HCT116 (cell line): ENCODE data around the gene ZCWPW1. TPM values are rescaled to one million over a fixed set of nuclear protein-coding genes. Genes with fewer than 3 reads are reported as not detected.

ENCODE experiments used
- ATAC-seq: fragments of 200-7000 bp; cut with Tn5 transposase; 2 replicates; pipeline ENCODE4 v1.9.1; 2020; ENCODE audit warnings: mild to moderate bottlenecking, moderate library complexity
- BruUV-seq: library from RNA; stranded (reverse); fragments of 400-500 nt; replicated peaks from 2 replicates; lab custom pipeline; 2021; lab: Mats Ljungman, UMichigan
- CTCF ChIA-PET: fragments of 300-600 bp; sonication (Branson Sonifier 250); formaldehyde crosslinking; loops from one replicate; lab custom pipeline; 2021; ENCODE audit warnings: antibody characterized with exemption; lab: Charles Lee
- POLR2A ChIA-PET: fragments of 300-600, 350-600 bp; sonication (Branson Sonifier 250); formaldehyde crosslinking; loops from one replicate; lab custom pipeline; 2021; ENCODE audit warnings: antibody characterized with exemption; lab: Charles Lee
- RAD21 ChIA-PET, 2 experiments: fragments of 300-600 bp; sonication (Branson Sonifier 250); formaldehyde crosslinking; loops; one replicate each; lab custom pipeline; 2023; ENCODE audit warnings: low total read pairs in 2 of 2; ENCODE audit not compliant: uncharacterized antibody in 2 of 2, unreplicated experiment in 2 of 2, low non-redundant PET in 1 of 2; lab: Charles Lee
- DNase-seq: peaks from one replicate; pipeline ENCODE4 v3.0.0-alpha.2; 2010; ENCODE audit warnings: low read depth, low spot score
- H2AFZ ChIP-seq: fragments of 200-600 bp; shearing (Covaris generic), sonication (generic); 2 replicates; pipeline ENCODE4 v1.6.1; 2017; ENCODE audit warnings: low read depth, mixed run types, mixed read lengths, antibody characterized with exemption, low read length; ENCODE audit not compliant: poor library complexity, severe bottlenecking
- H3K27ac ChIP-seq: 2 replicates; pipeline ENCODE4 v1.5.1; 2012; ENCODE audit warnings: low read depth, low read length
- H3K27me3 ChIP-seq: fragments of 200-600 bp; sonication (generic); 2 replicates; pipeline ENCODE4 v1.6.1; 2016; ENCODE audit warnings: mixed run types, low read length, mixed read lengths; ENCODE audit not compliant: insufficient read depth
- H3K36me3 ChIP-seq, 2 experiments: fragments of 200-500 bp in 1 of 2; fragments of 200-600 bp in 1 of 2; sonication (Bioruptor generic) in 1 of 2; sonication (generic) in 1 of 2; 2 replicates each; pipeline versions ENCODE4 v1.5.1 to v1.6.1; 2014 to 2016; ENCODE audit warnings: low read length in 2 of 2, inconsistent platforms in 1 of 2, mixed read lengths in 1 of 2, mixed run types in 1 of 2; ENCODE audit not compliant: insufficient read depth in 2 of 2, control insufficient read depth in 1 of 2
- H3K4me1 ChIP-seq, 2 experiments: fragments of 200-600 bp in 1 of 2; sonication (generic) in 1 of 2; 2 replicates each; pipeline versions ENCODE4 v1.5.1 to v1.6.1; 2012 to 2017; ENCODE audit warnings: low read length in 2 of 2, inconsistent platforms in 1 of 2, mild to moderate bottlenecking in 1 of 2, mixed read lengths in 1 of 2, mixed run types in 1 of 2, moderate library complexity in 1 of 2; ENCODE audit not compliant: insufficient read depth in 2 of 2, control insufficient read depth in 1 of 2
- H3K4me2 ChIP-seq: fragments of 200-600 bp; sonication (generic); 2 replicates; pipeline ENCODE4 v1.6.1; 2017; ENCODE audit warnings: mixed run types, low read length, mixed read lengths
- H3K4me3 ChIP-seq, 2 experiments: fragments of 200-600 bp in 1 of 2; sonication (generic) in 1 of 2; replicated peaks in 1 of 2; 2 replicates each; pipeline ENCODE4 v1.5.1; 2011 to 2016; ENCODE audit warnings: low read length in 2 of 2, control low read depth in 1 of 2, low read depth in 1 of 2, mild to moderate bottlenecking in 1 of 2, mixed read lengths in 1 of 2, mixed run types in 1 of 2
- H3K79me2 ChIP-seq: fragments of 200-600 bp; sonication (generic); 2 replicates; pipeline ENCODE4 v1.6.1; 2017; ENCODE audit warnings: mild to moderate bottlenecking, mixed run types, low read length, moderate library complexity, mixed read lengths; ENCODE audit not compliant: insufficient read depth
- H3K9ac ChIP-seq: fragments of 200-600 bp; sonication (generic); 2 replicates; pipeline ENCODE4 v1.6.1; 2016; ENCODE audit warnings: low read length, mixed read lengths
- H3K9me2 ChIP-seq: fragments of 200-600 bp; sonication (generic), shearing (Covaris generic); 2 replicates; pipeline ENCODE4 v1.6.1; 2017; ENCODE audit warnings: mixed run types, mild to moderate bottlenecking, moderate library complexity; ENCODE audit not compliant: insufficient read depth
- H3K9me3 ChIP-seq, 2 experiments: fragments of 200-500 bp in 1 of 2; fragments of 200-600 bp in 1 of 2; sonication (Bioruptor generic) in 1 of 2; sonication (generic) in 1 of 2; 2 replicates each; pipeline ENCODE4 v1.6.1; 2014 to 2017; ENCODE audit warnings: low read length in 2 of 2, mixed read lengths in 2 of 2, inconsistent platforms in 1 of 2, low read depth in 1 of 2, mild to moderate bottlenecking in 1 of 2, mixed run types in 1 of 2, moderate library complexity in 1 of 2; ENCODE audit not compliant: control insufficient read depth in 1 of 2, insufficient read depth in 1 of 2
- H4K20me1 ChIP-seq: fragments of 200-600 bp; sonication (generic), shearing (Covaris generic); 2 replicates; pipeline ENCODE4 v1.6.1; 2017; ENCODE audit warnings: mixed run types, mild to moderate bottlenecking, moderate library complexity; ENCODE audit not compliant: insufficient read depth
- CBX3 ChIP-seq: IDR thresholded peaks from 2 replicates; pipeline ENCODE4 v1.6.1; 2012; ENCODE audit warnings: low read depth
- EGR1 ChIP-seq: IDR thresholded peaks from 2 replicates; pipeline ENCODE4 v1.6.1; 2012; ENCODE audit warnings: low read depth
- ELF1 ChIP-seq: IDR thresholded peaks from 2 replicates; pipeline ENCODE4 v1.6.1; 2012; ENCODE audit warnings: low read depth, borderline replicate concordance
- EZH2phosphoT487 ChIP-seq: fragments of 200-600 bp; IDR thresholded peaks from 2 replicates; pipeline ENCODE4 v1.6.1; 2018; ENCODE audit warnings: antibody characterized with exemption, borderline replicate concordance
- FOSL1 ChIP-seq: IDR thresholded peaks from 2 replicates; pipeline ENCODE4 v1.6.1; 2012; ENCODE audit warnings: low read depth
- POLR2AphosphoS5 ChIP-seq: IDR thresholded peaks from 2 replicates; pipeline ENCODE4 v1.6.1; 2011; ENCODE audit warnings: mild to moderate bottlenecking, low read depth, low read length, moderate library complexity
- SIN3A ChIP-seq: IDR thresholded peaks from 2 replicates; pipeline ENCODE4 v1.6.1; 2012; ENCODE audit warnings: low read depth
- TCF7L2 ChIP-seq: IDR thresholded peaks from 2 replicates; pipeline ENCODE4 v1.7.0; 2011; ENCODE audit warnings: borderline replicate concordance, inconsistent platforms; ENCODE audit not compliant: insufficient read depth, insufficient read length; ENCODE audit errors: extremely low read depth
- ZFX ChIP-seq: fragments of 450-650 bp; IDR thresholded peaks from 2 replicates; pipeline ENCODE4 v1.6.1; 2017
- intact Hi-C: fragments of 100-400 bp; cut with micrococcal nuclease; formaldehyde crosslinking; loops from 2 replicates; pipeline ENCODE4 v1.10.0; 2022
- total RNA-seq: library from RNA; stranded (reverse); gene quantifications from one replicate; pipeline ENCODE4 v1.2.1, GENCODE V29; 2021; ENCODE audit not compliant: unreplicated experiment
- TF ChIP-seq, protein P1 (sequence below): IDR thresholded peaks from 2 replicates; pipeline ENCODE4 v1.6.1; 2012; ENCODE audit warnings: low read depth
- TF ChIP-seq, protein P2 (sequence below), 3 experiments: fragments of 200-600 bp in 1 of 3; sonication (generic) in 1 of 3; IDR thresholded peaks in 2 of 3; conservative IDR thresholded peaks in 1 of 3; 2 replicates each; pipeline ENCODE4 v1.5.1; 2012 to 2017; ENCODE audit warnings: low read depth in 2 of 3, low read length in 2 of 3, antibody characterized with exemption in 1 of 3, borderline replicate concordance in 1 of 3, control low read depth in 1 of 3, mild to moderate bottlenecking in 1 of 3, mixed read lengths in 1 of 3, mixed run types in 1 of 3, moderate library complexity in 1 of 3; ENCODE audit not compliant: insufficient read depth in 1 of 3

ZCWPW1 gene
- total RNA-seq, 1 experiment from 2014 or later: 1.5 TPM

DNA sequence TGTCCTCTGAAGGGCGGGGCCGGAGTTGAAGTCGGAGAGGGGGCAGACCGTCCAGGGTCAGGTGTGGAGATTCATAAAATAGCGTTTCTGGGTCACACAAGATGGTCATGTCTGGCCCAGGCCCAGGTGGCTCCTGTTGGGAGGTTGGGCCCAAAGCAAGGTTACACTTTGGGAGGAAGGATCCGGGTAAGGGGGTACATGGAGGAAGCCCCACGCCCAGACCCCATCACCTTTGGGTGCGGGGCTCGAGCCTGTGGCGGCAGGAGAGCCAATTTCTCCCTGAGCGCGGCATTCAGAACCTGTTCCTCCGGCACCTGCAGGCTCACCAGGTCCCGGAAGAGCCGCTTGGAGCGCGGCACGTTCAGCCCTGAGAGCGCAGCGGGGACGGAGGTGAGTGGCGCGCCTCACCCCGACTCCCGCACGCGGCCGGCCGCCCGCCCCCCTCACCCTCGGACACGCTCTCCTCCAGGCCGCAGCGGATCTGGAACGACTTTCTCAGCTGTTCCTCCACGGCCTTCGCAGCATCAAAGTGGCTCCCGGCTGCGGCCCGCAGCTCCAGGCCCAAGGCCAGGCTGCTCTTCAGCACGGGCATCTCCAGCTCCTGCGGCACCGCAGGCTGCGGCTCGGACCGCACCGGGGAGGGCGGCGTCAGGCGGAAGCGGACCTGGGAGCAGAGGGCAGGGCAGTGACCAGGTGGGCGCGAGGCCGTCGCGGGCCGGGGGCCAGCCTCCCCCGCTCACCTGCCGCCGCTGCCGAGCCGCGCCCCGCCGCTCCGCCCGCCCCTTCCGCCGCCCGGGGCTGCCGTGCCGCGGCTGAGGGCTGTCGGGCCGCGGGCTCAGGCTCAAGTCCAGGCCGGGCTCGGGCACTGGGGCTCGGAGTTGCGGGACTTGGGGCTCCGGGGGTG, 7.2 kb upstream of the ZCWPW1 start:
- POLR2A ChIA-PET: no interaction called here

DNA sequence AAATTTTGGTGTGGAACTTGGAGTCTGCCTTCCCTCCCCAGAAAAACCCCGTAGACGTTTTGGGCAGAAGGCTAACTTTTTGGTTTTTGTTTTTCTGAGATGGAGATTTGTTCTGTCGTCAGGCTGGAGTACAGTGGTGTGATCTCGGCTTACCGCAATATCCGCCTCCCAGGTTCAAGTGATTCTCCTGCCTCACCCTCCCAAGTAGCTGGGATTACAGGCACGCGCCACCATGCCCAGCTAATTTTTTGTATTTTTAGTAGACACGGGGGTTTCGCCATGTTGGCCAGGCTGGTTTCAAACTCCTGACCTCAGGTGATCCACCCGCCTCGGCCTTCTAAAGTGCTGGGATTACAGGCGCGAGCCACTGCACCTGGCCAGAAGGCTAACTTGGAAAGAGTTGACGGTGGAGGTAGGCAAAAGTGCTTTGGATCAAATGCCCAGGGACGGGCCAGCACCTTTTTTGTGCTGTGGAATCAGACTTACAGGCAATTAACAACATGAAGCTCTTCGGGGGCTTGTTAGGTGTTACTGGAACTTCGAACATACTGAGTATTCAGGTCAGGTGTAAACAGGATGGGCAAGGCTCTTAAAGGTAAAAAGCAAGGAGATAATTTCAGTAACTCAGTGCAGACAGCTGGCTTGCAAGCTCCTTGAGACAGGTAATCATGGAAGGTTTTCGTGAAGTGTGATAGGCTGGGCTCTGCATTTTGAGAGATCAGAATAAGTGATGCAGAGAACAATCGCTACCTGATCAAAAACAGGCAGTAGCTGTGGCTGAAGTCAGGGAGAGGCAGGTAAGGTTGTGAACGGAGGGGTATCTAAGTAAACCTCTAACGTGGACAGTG, 6.0 kb upstream of the ZCWPW1 start:
- no peaks in the 10 kb centered on the region for H4K20me1 ChIP-seq
- peak overlapping the region; percentile 99 for H3K27ac ChIP-seq
- peaks cover 62% of the 10 kb centered on the region for H3K79me2 ChIP-seq
- ChIA-PET RAD21 (interaction anchor here in 1 of 2 experiments (0.6 kb wide), 1 partner anchor 399 kb away, joined by 3 read pairs; no protein-coding TSS in a partner anchor), CTCF (no interaction called here), POLR2A (no interaction called here)
- peak overlapping the region; percentile 93 for H3K4me2 ChIP-seq
- ATAC-seq: no peak
- peaks cover 5 to 39% of the 10 kb centered on the region in 2 experiments; a peak in 2 of 4 replicates for H3K36me3 ChIP-seq
- BruUV-seq: TSS peak; percentile 66
- DNase-seq: no peak
- H3K9me3 ChIP-seq: no peaks in the 10 kb centered on the region
- peak overlapping the region; percentile 85 to 97 for H3K4me3 ChIP-seq
- H2AFZ ChIP-seq: no peak overlapping the region
- H3K9me2 ChIP-seq: no peaks in the 10 kb centered on the region
- H3K4me1 ChIP-seq: peaks cover 2 to 57% of the 10 kb centered on the region in 2 experiments
- no peaks in the 10 kb centered on the region for H3K27me3 ChIP-seq
- intact Hi-C loops: no loop called here
- peak overlapping the region; percentile 93 for H3K9ac ChIP-seq
- TF ChIP-seq CBX3 (no peak), FOSL1 (no peak), SIN3A (no peak), EGR1 (no peak), TCF7L2 (no peak), EZH2phosphoT487 (no peak)
- TF ChIP-seq, protein P1, sequence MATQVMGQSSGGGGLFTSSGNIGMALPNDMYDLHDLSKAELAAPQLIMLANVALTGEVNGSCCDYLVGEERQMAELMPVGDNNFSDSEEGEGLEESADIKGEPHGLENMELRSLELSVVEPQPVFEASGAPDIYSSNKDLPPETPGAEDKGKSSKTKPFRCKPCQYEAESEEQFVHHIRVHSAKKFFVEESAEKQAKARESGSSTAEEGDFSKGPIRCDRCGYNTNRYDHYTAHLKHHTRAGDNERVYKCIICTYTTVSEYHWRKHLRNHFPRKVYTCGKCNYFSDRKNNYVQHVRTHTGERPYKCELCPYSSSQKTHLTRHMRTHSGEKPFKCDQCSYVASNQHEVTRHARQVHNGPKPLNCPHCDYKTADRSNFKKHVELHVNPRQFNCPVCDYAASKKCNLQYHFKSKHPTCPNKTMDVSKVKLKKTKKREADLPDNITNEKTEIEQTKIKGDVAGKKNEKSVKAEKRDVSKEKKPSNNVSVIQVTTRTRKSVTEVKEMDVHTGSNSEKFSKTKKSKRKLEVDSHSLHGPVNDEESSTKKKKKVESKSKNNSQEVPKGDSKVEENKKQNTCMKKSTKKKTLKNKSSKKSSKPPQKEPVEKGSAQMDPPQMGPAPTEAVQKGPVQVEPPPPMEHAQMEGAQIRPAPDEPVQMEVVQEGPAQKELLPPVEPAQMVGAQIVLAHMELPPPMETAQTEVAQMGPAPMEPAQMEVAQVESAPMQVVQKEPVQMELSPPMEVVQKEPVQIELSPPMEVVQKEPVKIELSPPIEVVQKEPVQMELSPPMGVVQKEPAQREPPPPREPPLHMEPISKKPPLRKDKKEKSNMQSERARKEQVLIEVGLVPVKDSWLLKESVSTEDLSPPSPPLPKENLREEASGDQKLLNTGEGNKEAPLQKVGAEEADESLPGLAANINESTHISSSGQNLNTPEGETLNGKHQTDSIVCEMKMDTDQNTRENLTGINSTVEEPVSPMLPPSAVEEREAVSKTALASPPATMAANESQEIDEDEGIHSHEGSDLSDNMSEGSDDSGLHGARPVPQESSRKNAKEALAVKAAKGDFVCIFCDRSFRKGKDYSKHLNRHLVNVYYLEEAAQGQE: no peak
- TF ChIP-seq, protein P2, sequence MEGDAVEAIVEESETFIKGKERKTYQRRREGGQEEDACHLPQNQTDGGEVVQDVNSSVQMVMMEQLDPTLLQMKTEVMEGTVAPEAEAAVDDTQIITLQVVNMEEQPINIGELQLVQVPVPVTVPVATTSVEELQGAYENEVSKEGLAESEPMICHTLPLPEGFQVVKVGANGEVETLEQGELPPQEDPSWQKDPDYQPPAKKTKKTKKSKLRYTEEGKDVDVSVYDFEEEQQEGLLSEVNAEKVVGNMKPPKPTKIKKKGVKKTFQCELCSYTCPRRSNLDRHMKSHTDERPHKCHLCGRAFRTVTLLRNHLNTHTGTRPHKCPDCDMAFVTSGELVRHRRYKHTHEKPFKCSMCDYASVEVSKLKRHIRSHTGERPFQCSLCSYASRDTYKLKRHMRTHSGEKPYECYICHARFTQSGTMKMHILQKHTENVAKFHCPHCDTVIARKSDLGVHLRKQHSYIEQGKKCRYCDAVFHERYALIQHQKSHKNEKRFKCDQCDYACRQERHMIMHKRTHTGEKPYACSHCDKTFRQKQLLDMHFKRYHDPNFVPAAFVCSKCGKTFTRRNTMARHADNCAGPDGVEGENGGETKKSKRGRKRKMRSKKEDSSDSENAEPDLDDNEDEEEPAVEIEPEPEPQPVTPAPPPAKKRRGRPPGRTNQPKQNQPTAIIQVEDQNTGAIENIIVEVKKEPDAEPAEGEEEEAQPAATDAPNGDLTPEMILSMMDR (IDR thresholded peaks at IDR 0.05 in 2 of 3, conservative IDR thresholded peaks at IDR 0.05 in 1 of 3; ENCODE audit: borderline replicate concordance in 1 of 3, insufficient read depth in 1 of 3, low read depth in 2 of 3, low read length in 2 of 3): no peak

More for the DNA sequence above, 7.2 kb upstream of the ZCWPW1 start:
- Histone ChIP-seq H4K20me1 (no peaks in the 10 kb centered on the region), H3K9ac (peak overlapping the region; percentile 93), H3K27me3 (no peaks in the 10 kb centered on the region), H3K9me2 (no peaks in the 10 kb centered on the region), H3K27ac (peak overlapping the region; percentile 99), H3K36me3 (peaks cover 5 to 39% of the 10 kb centered on the region in 2 experiments; a peak in 2 of 4 replicates), H3K4me3 (peak overlapping the region; percentile 85 to 97), H3K79me2 (peaks cover 51% of the 10 kb centered on the region), H3K4me2 (peak overlapping the region; percentile 93), H3K4me1 (peaks cover 2 to 52% of the 10 kb centered on the region in 2 experiments), H2AFZ (no peak overlapping the region), H3K9me3 (no peaks in the 10 kb centered on the region)
- ATAC-seq: peak; percentile 49
- TF ChIP-seq EGR1 (no peak), ELF1 (no peak), ZFX (peak; percentile 95), SIN3A (no peak), TCF7L2 (peak; percentile 61), POLR2AphosphoS5 (peak; percentile 58)
- no TSS peak for BruUV-seq
- CTCF ChIA-PET: interaction anchor here (2.1 kb wide), 1 partner anchor 14 kb away, joined by 10 read pairs; no protein-coding TSS in a partner anchor
- RAD21 ChIA-PET: no interaction called here
- no peak for DNase-seq
- intact Hi-C loops: no loop called here
